A673 (cell line): ENCODE results near the gene GATA5. TPM values are rescaled to one million over a fixed set of nuclear protein-coding genes. Genes with fewer than 3 reads are reported as not detected.

ENCODE experiments used
- BruUV-seq: library from RNA; stranded (reverse); fragments of 400-500 nt; replicated peaks from 2 replicates; lab custom pipeline; 2021; lab: Mats Ljungman, UMichigan
- CTCF ChIA-PET: fragments of 300-600 bp; sonication (Branson Sonifier 250); formaldehyde crosslinking; loops from one replicate; lab custom pipeline; 2022; ENCODE audit warnings: antibody characterized with exemption; lab: Charles Lee
- POLR2A ChIA-PET: fragments of 300-600 bp; sonication (Branson Sonifier 250); formaldehyde crosslinking; loops from one replicate; lab custom pipeline; 2022; ENCODE audit warnings: antibody characterized with exemption; ENCODE audit not compliant: low non-redundant PET; lab: Charles Lee
- DNase-seq: peaks from one replicate; pipeline ENCODE4 v3.0.0-alpha.2; 2015; ENCODE audit warnings: low spot score
- H3K27ac ChIP-seq: fragments of 200-600 bp; sonication (generic); 2 replicates; pipeline ENCODE4 v1.5.1; 2016; ENCODE audit warnings: mixed run types, low read depth, mild to moderate bottlenecking, mixed read lengths, antibody characterized with exemption, low read length; ENCODE audit not compliant: poor library complexity, severe bottlenecking
- H3K27me3 ChIP-seq: fragments of 200-600 bp; sonication (generic); replicated peaks from 2 replicates; pipeline ENCODE4 v1.6.1; 2017; ENCODE audit warnings: mixed run types, low read depth, mild to moderate bottlenecking, mixed read lengths, antibody characterized with exemption, low read length; ENCODE audit not compliant: insufficient read depth, poor library complexity
- H3K36me3 ChIP-seq: fragments of 200-600 bp; sonication (generic); 2 replicates; pipeline ENCODE4 v1.6.1; 2016; ENCODE audit warnings: mixed run types, mild to moderate bottlenecking, mixed read lengths, antibody characterized with exemption, low read length; ENCODE audit not compliant: insufficient read depth, poor library complexity, severe bottlenecking
- H3K4me1 ChIP-seq: fragments of 200-600 bp; sonication (generic); 2 replicates; pipeline ENCODE4 v1.6.1; 2017; ENCODE audit warnings: mixed run types, mild to moderate bottlenecking, mixed read lengths, antibody characterized with exemption, low read length; ENCODE audit not compliant: insufficient read depth, poor library complexity, severe bottlenecking
- H3K4me3 ChIP-seq: fragments of 200-600 bp; sonication (generic); 2 replicates; pipeline ENCODE4 v1.5.1; 2016; ENCODE audit warnings: low read depth, mixed run types, mild to moderate bottlenecking, mixed read lengths, low read length; ENCODE audit not compliant: poor library complexity, severe bottlenecking
- H3K9me3 ChIP-seq: fragments of 200-600 bp; sonication (generic); 2 replicates; pipeline ENCODE4 v1.6.1; 2016; ENCODE audit warnings: mixed run types, low read depth, mild to moderate bottlenecking, mixed read lengths, antibody characterized with exemption, low read length; ENCODE audit not compliant: poor library complexity, severe bottlenecking
- EZH2 ChIP-seq: fragments of 200-600 bp; sonication (generic); IDR thresholded peaks from 2 replicates; pipeline ENCODE4 v1.6.1; 2017; ENCODE audit warnings: borderline replicate concordance, low read depth, mild to moderate bottlenecking, mixed read lengths, antibody characterized with exemption, low read length; ENCODE audit not compliant: poor library complexity, severe bottlenecking
- intact Hi-C: fragments of 100-400 bp; cut with micrococcal nuclease; formaldehyde crosslinking; loops from one replicate; pipeline ENCODE4 v1.10.0; 2022; ENCODE audit not compliant: unreplicated experiment
- total RNA-seq: library from RNA; stranded (reverse); gene quantifications from 2 replicates; pipeline ENCODE4 v1.2.3, GENCODE V29; 2021
- TF ChIP-seq, protein P1 (sequence below): fragments of 300-800, 200-600 bp; sonication (generic); conservative IDR thresholded peaks from 2 replicates; pipeline ENCODE4 v1.5.1; 2017; ENCODE audit warnings: low read depth, mild to moderate bottlenecking, antibody characterized with exemption, low read length, moderate library complexity, mixed read lengths

The GATA5 gene
- total RNA-seq, 1 experiment from 2014 or later = not detected

DNA sequence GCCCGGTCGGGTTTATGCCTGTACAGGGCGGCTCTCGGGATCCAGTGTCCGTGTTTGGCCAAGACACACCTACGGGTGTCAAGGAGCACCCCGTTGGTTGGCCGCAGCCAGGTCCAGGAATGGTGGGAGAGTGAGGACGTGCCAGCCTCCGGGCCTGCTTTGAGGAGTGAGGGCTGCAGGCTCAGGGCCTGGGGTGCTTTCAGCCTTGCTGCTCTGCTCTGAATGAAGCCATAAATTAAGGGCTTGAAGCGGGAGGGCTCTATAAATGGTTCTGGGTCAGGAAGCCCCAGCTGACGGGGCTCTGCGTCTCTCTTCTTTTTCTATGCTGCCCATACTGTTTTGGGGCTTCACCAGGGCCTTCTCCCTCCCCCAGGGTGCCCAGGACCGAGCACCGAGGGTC, 15.1 kb downstream of the GATA5 start:
- DNase-seq = no peak
- intact Hi-C loops = no loop called here
- TF ChIP-seq EZH2 = no peak
- TF ChIP-seq, protein P1, sequence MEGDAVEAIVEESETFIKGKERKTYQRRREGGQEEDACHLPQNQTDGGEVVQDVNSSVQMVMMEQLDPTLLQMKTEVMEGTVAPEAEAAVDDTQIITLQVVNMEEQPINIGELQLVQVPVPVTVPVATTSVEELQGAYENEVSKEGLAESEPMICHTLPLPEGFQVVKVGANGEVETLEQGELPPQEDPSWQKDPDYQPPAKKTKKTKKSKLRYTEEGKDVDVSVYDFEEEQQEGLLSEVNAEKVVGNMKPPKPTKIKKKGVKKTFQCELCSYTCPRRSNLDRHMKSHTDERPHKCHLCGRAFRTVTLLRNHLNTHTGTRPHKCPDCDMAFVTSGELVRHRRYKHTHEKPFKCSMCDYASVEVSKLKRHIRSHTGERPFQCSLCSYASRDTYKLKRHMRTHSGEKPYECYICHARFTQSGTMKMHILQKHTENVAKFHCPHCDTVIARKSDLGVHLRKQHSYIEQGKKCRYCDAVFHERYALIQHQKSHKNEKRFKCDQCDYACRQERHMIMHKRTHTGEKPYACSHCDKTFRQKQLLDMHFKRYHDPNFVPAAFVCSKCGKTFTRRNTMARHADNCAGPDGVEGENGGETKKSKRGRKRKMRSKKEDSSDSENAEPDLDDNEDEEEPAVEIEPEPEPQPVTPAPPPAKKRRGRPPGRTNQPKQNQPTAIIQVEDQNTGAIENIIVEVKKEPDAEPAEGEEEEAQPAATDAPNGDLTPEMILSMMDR = no peak
- Histone ChIP-seq H3K4me3 (no peak overlapping the region), H3K27me3 (no peaks in the 10 kb centered on the region), H3K27ac (no peak overlapping the region), H3K9me3 (no peaks in the 10 kb centered on the region), H3K36me3 (no peaks in the 10 kb centered on the region), H3K4me1 (no peaks in the 10 kb centered on the region)
- ChIA-PET POLR2A (no interaction called here), CTCF (no interaction called here)
- no TSS peak for BruUV-seq

DNA sequence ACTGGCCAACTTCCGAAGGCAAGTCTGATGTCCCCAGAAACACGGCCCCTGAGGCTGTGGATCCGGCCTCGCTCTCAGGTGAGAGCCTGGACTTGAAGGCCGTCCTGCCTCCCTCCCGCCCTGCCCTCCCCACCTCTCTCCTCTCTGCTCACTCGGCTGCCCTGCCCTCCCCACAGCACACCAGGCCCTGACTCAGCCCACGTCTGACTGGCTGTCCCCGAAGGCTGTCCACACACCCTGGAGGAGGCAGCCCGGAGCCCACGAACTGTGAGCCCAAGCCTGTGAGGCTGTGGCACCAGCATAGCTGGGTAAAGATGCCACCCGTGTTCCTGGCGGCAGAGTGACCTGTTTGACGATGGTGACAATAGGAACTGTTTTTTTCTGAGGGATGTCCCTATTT, 16.3 kb downstream of the GATA5 start:
- Histone ChIP-seq H3K36me3 (no peaks in the 10 kb centered on the region), H3K4me1 (no peaks in the 10 kb centered on the region), H3K4me3 (no peak overlapping the region), H3K9me3 (no peaks in the 10 kb centered on the region), H3K27me3 (no peaks in the 10 kb centered on the region), H3K27ac (no peak overlapping the region)
- no peak for DNase-seq
- BruUV-seq = no TSS peak
- intact Hi-C loops = no loop called here
- TF ChIP-seq EZH2 = no peak
- TF ChIP-seq, protein P1 = no peak
- ChIA-PET POLR2A (no interaction called here), CTCF (no interaction called here)

GRCh38 chr20:62458275-62459251, 17.2 kb downstream of the GATA5 start:
- no peak overlapping the region for H3K4me3 ChIP-seq
- no peaks in the 10 kb centered on the region for H3K36me3 ChIP-seq
- intact Hi-C loops = no loop called here
- no peak overlapping the region for H3K27ac ChIP-seq
- TF ChIP-seq, protein P1 = no peak
- TF ChIP-seq EZH2 = no peak
- BruUV-seq = no TSS peak
- no peaks in the 10 kb centered on the region for H3K4me1 ChIP-seq
- H3K27me3 ChIP-seq = no peaks in the 10 kb centered on the region
- ChIA-PET CTCF (no interaction called here), POLR2A (no interaction called here)
- DNase-seq = no peak
- no peaks in the 10 kb centered on the region for H3K9me3 ChIP-seq
